Left colon (tissue), 2 donors: ENCODE data around the gene CACNB2. TPM values are rescaled to one million over a fixed set of nuclear protein-coding genes. Genes with fewer than 3 reads are reported as not detected.
A peak's percentile ranks its signal among the peaks of the same experiment; 100 is the strongest.
"Not testable (repeated sequence)": the region's sequence is repeated elsewhere in the genome, so short reads cannot be mapped to it uniquely, and the experiment has no call there.

Experiments used
- ATAC-seq: fragments of 200-7000 bp; cut with Tn5 transposase; one replicate; pipeline ENCODE4 v1.9.1; 2020; ENCODE audit warnings: mild to moderate bottlenecking, moderate library complexity
- DNase-seq, 2 donors: peaks; one replicate each; pipeline ENCODE4 v3.0.0-alpha.2; 2020
- intact Hi-C, 2 donors: fragments of 100-400 bp; cut with DNase I in 1 of 2; cut with micrococcal nuclease in 1 of 2; formaldehyde crosslinking; loops; one replicate each; pipeline versions ENCODE4 v1.11.2 to v1.14.0; 2022; cut with DNase I, micrococcal nuclease
- total RNA-seq, 2 donors: library from RNA; stranded (reverse); fragmentation: NEBNext Ultra II Directional; extraction: Animal tissue kit (Norgen Biotek cat#: 25700); gene quantifications; one replicate each; pipeline ENCODE4 v1.2.1, GENCODE V29; 2021
- donor health status: DM: no; HTN: no; CAD: no.
- donor health status: DM: yes; HTN: yes; CAD: no.

CACNB2 gene
- total RNA-seq, 2 donors from 2014 or later, result 13.3 to 17.9 TPM

DNA sequence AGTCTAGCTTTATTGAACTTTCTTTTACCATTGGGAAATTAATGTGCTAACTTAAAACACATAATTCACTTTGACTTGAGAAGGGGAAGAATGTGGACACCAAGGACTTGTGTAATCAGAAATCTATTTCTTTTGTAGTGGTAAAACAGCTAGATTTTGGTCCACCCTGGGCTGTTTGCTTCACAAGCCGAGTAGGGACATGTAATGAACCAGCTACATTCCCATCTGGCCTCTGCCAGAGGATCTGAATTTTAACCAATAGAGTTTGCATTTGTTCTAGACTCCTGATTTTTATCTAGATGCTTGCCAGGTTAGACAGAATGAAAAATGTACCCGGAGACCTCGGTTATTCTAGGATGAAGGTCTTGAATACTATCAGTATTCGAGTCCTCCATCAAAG lies 1.9 kb downstream of the CACNB2 start:
- intact Hi-C loops, result no loop called here

GRCh38 chr10:18144396-18144795 lies 4.2 kb downstream of the CACNB2 start:
- DNase-seq (no peak), ATAC-seq (no peak)
- intact Hi-C loops, result no loop called here

More for the DNA sequence above, 1.9 kb downstream of the CACNB2 start:
- ATAC-seq (no peak), DNase-seq (no peak)

- ATAC-seq, result peak; percentile 15
- intact Hi-C loops, result no loop called here
These were observed 4.7 kb downstream of the CACNB2 start for GRCh38 chr10:18144928-18145327.

DNA sequence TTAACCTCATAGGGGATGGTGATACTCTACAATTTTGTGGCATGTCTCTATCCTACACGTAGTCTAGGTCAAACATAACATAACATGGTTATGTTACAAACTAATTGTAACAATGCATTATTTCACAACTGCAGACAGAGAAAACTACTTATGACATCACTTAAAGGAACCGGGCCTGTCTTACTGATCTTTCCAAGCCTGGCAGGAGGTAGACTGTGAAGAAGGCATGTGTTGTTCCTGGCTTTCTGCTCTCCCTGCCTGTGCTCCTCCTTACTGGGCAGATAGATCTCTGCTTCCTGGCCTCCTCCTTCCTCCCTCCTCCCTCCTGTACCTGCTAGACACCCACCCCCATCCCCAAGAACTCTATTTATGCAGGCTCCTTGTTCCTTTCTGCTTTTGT lies 5.4 kb downstream of the CACNB2 start:
- DNase-seq (no peak), ATAC-seq (no peak)
- intact Hi-C loops, result no loop called here

More at GRCh38 chr10:18144928-18145327, 4.7 kb downstream of the CACNB2 start:
- peak; percentile 23 to 56 for DNase-seq

GRCh38 chr10:18149196-18149800 lies 9.1 kb downstream of the CACNB2 start:
- intact Hi-C loops, result no loop called here
- ATAC-seq (no peak), DNase-seq (no peak)

GRCh38 chr10:18151356-18151890 lies 11.2 kb downstream of the CACNB2 start:
- intact Hi-C loops, result no loop called here
- ATAC-seq (no peak), DNase-seq (no peak)

DNA sequence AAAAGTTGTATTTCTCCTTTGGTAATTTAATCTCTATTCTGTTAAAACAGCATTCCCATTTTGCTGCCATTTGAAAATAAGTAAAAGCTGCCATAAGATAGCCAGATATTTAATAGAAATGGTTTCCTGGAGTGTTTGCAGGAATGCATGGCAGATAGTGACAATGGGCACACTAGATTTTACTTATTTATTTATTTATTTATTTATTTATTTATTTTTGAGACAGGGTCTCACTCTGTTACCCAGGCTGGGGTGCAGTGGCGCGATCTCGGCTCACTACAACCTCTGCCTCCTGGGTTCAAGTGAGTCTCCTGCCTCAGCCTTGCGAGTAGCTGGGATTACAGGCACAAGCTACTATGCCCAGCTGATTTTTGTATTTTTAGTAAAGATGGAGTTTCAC lies 13.2 kb downstream of the CACNB2 start:
- ATAC-seq, intact Hi-C loops, DNase-seq: not testable (repeated sequence)

DNA sequence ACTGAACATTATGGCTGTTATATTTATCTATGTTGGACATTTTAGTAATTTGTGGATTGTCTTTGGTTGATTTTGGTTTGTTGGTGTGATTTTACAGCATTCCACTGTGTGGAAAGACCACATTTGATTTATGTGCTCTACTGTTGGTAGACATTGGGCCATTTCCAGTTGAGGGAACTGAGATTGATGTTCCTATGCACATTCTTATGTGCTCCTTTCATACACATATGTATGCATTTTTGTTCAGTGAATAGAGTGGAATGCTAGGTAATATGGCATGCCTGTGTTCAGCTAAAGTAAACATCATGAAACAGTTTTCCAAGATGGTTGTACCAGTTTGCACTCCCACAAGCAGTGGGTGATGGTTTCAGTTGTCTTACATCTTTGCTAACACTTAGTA lies 15.1 kb downstream of the CACNB2 start:
- ATAC-seq (no peak), DNase-seq (no peak)
- intact Hi-C loops, result no loop called here

GRCh38 chr10:18156797-18157196 lies 16.6 kb downstream of the CACNB2 start:
- intact Hi-C loops, DNase-seq, ATAC-seq: not testable (repeated sequence)

GRCh38 chr10:18157881-18158280 lies 17.7 kb downstream of the CACNB2 start:
- no peak for ATAC-seq
- intact Hi-C loops, result no loop called here
- DNase-seq, result no peak

DNA sequence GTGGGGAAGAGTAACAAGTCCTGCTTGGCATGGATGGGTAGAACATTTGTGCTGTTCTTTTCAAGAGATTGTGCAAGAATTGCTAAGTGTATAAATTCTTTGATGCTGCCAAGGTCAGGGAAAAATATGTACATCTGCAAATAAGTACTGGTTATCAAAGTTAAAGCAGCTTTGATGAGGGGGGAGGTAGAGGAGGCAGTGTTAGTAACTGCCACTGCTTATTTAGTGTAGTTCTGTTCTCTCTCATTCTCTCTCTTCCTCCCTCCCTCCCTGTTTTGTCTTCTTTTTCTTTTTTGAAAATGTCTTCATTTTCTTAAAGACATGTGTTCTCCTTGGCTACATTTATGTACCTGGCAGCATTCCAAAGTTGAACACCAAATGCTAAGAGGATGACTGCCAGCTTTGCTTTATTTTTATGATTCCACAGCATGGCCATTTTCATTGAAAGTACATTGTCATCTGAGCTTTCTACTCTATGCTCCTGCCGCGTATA lies 18.6 kb downstream of the CACNB2 start:
- intact Hi-C loops, result no loop called here
- DNase-seq (no peak), ATAC-seq (no peak)

DNA sequence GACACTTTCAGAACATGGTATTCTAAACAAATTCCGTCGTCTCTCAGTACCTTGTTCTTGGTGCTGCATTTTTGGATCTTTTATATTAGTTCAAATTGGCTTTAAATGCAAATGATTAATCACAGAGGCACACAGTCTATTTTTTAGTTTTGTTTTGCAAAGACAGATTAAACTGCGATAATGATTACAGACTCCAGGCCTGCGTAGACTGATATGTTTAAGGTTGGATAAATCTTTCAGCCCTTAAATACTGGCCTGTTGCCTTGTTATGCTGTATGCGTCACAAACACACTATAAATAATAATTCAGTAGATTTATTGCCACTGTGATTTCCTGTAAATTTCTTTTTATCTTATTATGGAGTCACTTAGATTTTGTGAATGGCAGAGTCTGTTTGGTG lies 19.3 kb downstream of the CACNB2 start:
- no peak for ATAC-seq
- DNase-seq, result no peak
- intact Hi-C loops, result no loop called here

- intact Hi-C loops, result no loop called here
- DNase-seq (no peak), ATAC-seq (no peak)
These were observed 21.9 kb downstream of the CACNB2 start for GRCh38 chr10:18162021-18162627.

GRCh38 chr10:18164093-18164492 lies 23.9 kb downstream of the CACNB2 start:
- intact Hi-C loops, result no loop called here
- ATAC-seq, result no peak
- no peak for DNase-seq

DNA sequence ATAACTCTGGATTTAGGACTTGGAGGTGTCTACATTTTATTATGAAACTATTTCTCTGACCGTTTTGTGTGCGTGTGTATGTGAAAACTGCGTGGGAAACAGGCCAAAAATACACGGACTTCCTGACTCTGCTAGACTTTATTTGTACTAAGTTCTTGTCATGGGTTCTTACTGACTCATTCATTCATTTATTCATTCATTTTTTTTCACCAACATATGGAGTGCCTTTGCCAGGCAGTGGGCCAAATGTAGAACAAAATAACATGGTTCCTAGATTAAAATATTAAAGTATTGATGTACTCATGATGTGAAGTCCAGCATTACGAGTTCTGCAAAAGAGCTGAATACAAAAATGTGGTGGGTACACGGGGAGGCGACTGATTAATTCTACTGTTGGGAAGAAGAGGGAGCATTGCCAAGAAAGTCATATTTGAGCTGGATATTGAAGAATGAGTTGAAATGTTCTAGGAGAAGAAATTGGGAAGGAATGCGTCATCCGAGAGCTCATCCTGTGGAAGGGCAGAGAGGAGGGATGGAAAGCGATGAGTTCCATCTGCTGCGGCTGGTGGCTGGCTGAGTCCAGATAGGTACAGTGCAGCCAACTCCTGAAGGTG lies 24.6 kb downstream of the CACNB2 start:
- intact Hi-C loops, result no loop called here
- ATAC-seq, result no peak
- no peak for DNase-seq

GRCh38 chr10:18178854-18179483 lies 38.7 kb downstream of the CACNB2 start:
- ATAC-seq, result peak; percentile 47

GRCh38 chr10:18179891-18180290 lies 39.7 kb downstream of the CACNB2 start:
- intact Hi-C loops, result no loop called here
- DNase-seq (peak in 1 of 2 donors; percentile 31), ATAC-seq (peak; percentile 50)

More at GRCh38 chr10:18178854-18179483, 38.7 kb downstream of the CACNB2 start:
- intact Hi-C loops, result no loop called here
- no peak for DNase-seq

DNA sequence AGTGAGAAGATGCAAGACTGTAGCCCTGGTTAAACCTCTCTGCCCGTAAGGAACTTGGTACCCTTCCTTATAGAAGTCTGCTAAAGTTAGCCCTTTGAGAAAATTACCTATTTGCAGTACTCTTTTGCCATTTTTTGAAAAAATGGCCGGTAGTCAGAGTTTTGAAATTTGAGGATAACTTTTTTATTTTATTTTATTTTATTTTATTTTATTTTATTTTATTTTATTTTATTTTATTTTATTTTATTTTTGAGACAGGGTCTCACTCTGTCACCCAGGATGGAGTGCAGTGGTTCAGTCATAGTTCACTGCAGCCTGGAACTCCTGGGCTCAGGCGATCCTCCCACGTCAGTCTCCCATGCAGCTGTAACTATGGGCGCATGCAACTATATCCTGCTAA lies 41.2 kb downstream of the CACNB2 start:
- intact Hi-C loops, DNase-seq, ATAC-seq: not testable (repeated sequence)

DNA sequence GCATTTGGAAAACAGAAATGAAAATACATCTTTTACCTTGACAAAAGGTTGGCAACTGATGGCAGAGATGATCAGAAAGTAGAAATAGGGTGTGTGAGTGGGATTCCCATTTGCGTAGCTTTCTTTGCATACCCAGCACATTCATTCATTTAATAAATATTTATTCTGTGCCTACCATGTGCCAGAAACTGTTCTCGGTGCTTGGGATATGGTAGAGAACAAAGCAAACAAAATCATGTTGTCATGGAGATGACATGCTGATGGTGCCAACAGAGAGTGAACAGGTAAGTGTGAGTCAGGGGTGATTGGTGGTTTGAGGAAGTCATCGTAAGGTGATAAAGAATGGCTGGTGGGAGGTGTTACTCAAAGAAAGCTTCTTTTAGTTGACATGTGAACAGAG lies 45.4 kb downstream of the CACNB2 start:
- ATAC-seq (no peak), DNase-seq (no peak)
- intact Hi-C loops, result no loop called here
